ENCODE measurements around the gene ZNF821. TPM values are rescaled to one million over a fixed set of nuclear protein-coding genes. Genes with fewer than 3 reads are reported as not detected.
"Not testable (repeated sequence)": the region's sequence is repeated elsewhere in the genome, so short reads cannot be mapped to it uniquely, and the experiment has no call there.

ZNF821 gene
- total and polyA plus RNA-seq, 4 experiments from 2014 or later = 8.0 to 10.4 (median 9.7) TPM

- Histone ChIP-seq H3K36me3 (ENCODE audit: insufficient read depth, low read length) (peaks cover 23% of the 10 kb centered on the region), H3K9me3 (ENCODE audit: control insufficient read depth in 1 of 2, low read length in 2 of 2) (no peaks in the 10 kb centered on the region), H3K27me3 (ENCODE audit: insufficient read depth, low read length) (no peaks in the 10 kb centered on the region), H3K27ac (ENCODE audit: low read depth, low read length) (no peak overlapping the region), H3K4me3 (ENCODE audit: low read length in 2 of 2) (no peak overlapping the region), H3K4me1 (ENCODE audit: insufficient read depth, low read length) (no peaks in the 10 kb centered on the region)
- H3K9me3 Mint-ChIP-seq = no peaks in the 10 kb centered on the region
- peak overlapping the region in 2 of 7 donors; percentile 55 to 60 for H3K27ac Mint-ChIP-seq
- H3K4me1 Mint-ChIP-seq = peaks cover 4 to 21% (median 6%) of the 10 kb centered on the region in 4 donors
- intact Hi-C loops (cut with micrococcal nuclease) = no loop called here
- DNase-seq = no peak
- H3K36me3 Mint-ChIP-seq = peaks cover 28 to 58% of the 10 kb centered on the region in 2 donors
- H3K27me3 Mint-ChIP-seq = no peaks in the 10 kb centered on the region
- H3K4me3 Mint-ChIP-seq = no peak overlapping the region
- CTCF ChIA-PET (ENCODE audit: partially characterized antibody) = interaction anchor here (1.1 to 2.2 kb wide), 2 partner anchors 14 to 93 kb away, joined by 3 to 11 read pairs; no protein-coding TSS in a partner anchor
- POLR2A ChIA-PET (ENCODE audit: partially characterized antibody) = no interaction called here
Observed at GRCh38 chr16:71867939-71868338, 16.0 kb downstream of the ZNF821 start.

- DNase-seq; H3K27me3 Mint-ChIP-seq; H3K27me3 ChIP-seq (ENCODE audit: insufficient read depth, low read length); H3K9me3 ChIP-seq (ENCODE audit: control insufficient read depth in 1 of 2, low read length in 2 of 2); H3K27ac Mint-ChIP-seq; H3K9me3 Mint-ChIP-seq; POLR2A ChIA-PET (ENCODE audit: partially characterized antibody); H3K4me3 Mint-ChIP-seq; H3K27ac ChIP-seq (ENCODE audit: low read depth, low read length); H3K4me1 ChIP-seq (ENCODE audit: insufficient read depth, low read length); intact Hi-C loops (cut with micrococcal nuclease); H3K4me3 ChIP-seq (ENCODE audit: low read length in 2 of 2): not testable (repeated sequence)
- Mint-ChIP-seq H3K36me3 (peaks cover 28 to 62% of the 10 kb centered on the region in 2 donors), H3K4me1 (peaks cover 0 to 18% (median 5%) of the 10 kb centered on the region in 4 donors)
- peaks cover 23% of the 10 kb centered on the region for H3K36me3 ChIP-seq (ENCODE audit: insufficient read depth, low read length)
- CTCF ChIA-PET (ENCODE audit: partially characterized antibody) = interaction anchor here (0.6 to 2.2 kb wide), 4 partner anchors 15 to 95 kb away, joined by 3 to 11 read pairs (median 3); no protein-coding TSS in a partner anchor
Observed at GRCh38 chr16:71867175-71867574, 16.8 kb downstream of the ZNF821 start.

GRCh38 chr16:71865173-71865863 is 18.7 kb downstream of the ZNF821 start:
- H3K9me3 ChIP-seq (ENCODE audit: control insufficient read depth in 1 of 2, low read length in 2 of 2) = no peaks in the 10 kb centered on the region
- no peak overlapping the region for H3K4me3 ChIP-seq (ENCODE audit: low read length in 2 of 2)
- H3K36me3 ChIP-seq (ENCODE audit: insufficient read depth, low read length) = peaks cover 30% of the 10 kb centered on the region
- POLR2A ChIA-PET (ENCODE audit: partially characterized antibody) = interaction anchor here (1.2 kb wide), 1 partner anchor 17 kb away, joined by 3 read pairs; no protein-coding TSS in a partner anchor
- H3K36me3 Mint-ChIP-seq = peaks cover 38 to 72% of the 10 kb centered on the region in 2 donors
- no peaks in the 10 kb centered on the region for H3K27me3 ChIP-seq (ENCODE audit: insufficient read depth, low read length)
- CTCF ChIA-PET (ENCODE audit: partially characterized antibody) = interaction anchor here (1.0 kb wide), 1 partner anchor 17 kb away, joined by 4 read pairs; no protein-coding TSS in a partner anchor
- no peak overlapping the region for H3K27ac ChIP-seq (ENCODE audit: low read depth, low read length)
- intact Hi-C loops (cut with micrococcal nuclease) = no loop called here
- H3K4me1 ChIP-seq (ENCODE audit: insufficient read depth, low read length) = no peaks in the 10 kb centered on the region
- H3K27me3 Mint-ChIP-seq = no peaks in the 10 kb centered on the region
- peaks cover 0 to 20% (median 5%) of the 10 kb centered on the region in 4 donors for H3K4me1 Mint-ChIP-seq
- H3K9me3 Mint-ChIP-seq = no peaks in the 10 kb centered on the region
- no peak for DNase-seq
- peak overlapping the region in 5 of 7 donors; percentile 14 to 65 (median 43) for H3K27ac Mint-ChIP-seq
- no peak overlapping the region for H3K4me3 Mint-ChIP-seq

- intact Hi-C loops (cut with micrococcal nuclease) = no loop called here
- peaks cover 35 to 70% of the 10 kb centered on the region in 2 donors for H3K36me3 Mint-ChIP-seq
Observed at GRCh38 chr16:71863995-71864394, 20.0 kb downstream of the ZNF821 start.

GRCh38 chr16:71859762-71860521 is 24.0 kb downstream of the ZNF821 start:
- no peaks in the 10 kb centered on the region for H3K27me3 ChIP-seq (ENCODE audit: insufficient read depth, low read length)
- H3K27ac ChIP-seq (ENCODE audit: low read depth, low read length) = no peak overlapping the region
- Mint-ChIP-seq H3K4me3 (no peak overlapping the region), H3K27ac (peak overlapping the region in 1 of 7 donors; percentile 11), H3K9me3 (no peaks in the 10 kb centered on the region), H3K4me1 (peaks cover 16 to 30% (median 25%) of the 10 kb centered on the region in 4 donors), H3K27me3 (no peaks in the 10 kb centered on the region), H3K36me3 (peaks cover 33 to 68% of the 10 kb centered on the region in 2 donors)
- peaks cover 31% of the 10 kb centered on the region for H3K36me3 ChIP-seq (ENCODE audit: insufficient read depth, low read length)
- ChIA-PET POLR2A (ENCODE audit: partially characterized antibody) (interaction anchor here (2.7 kb wide), 1 partner anchor 23 kb away, joined by 10 read pairs; the partner anchor contains the start of gene ZNF821), CTCF (ENCODE audit: partially characterized antibody) (interaction anchor here (2.5 kb wide), 1 partner anchor 22 kb away, joined by 14 read pairs; no protein-coding TSS in a partner anchor)
- intact Hi-C loops (cut with micrococcal nuclease) = no loop called here
- DNase-seq = no peak
- peaks cover 22% of the 10 kb centered on the region for H3K4me1 ChIP-seq (ENCODE audit: insufficient read depth, low read length)
- H3K4me3 ChIP-seq (ENCODE audit: low read length in 2 of 2) = no peak overlapping the region
- H3K9me3 ChIP-seq (ENCODE audit: control insufficient read depth in 1 of 2, low read length in 2 of 2) = no peaks in the 10 kb centered on the region

More at GRCh38 chr16:71863995-71864394, 20.0 kb downstream of the ZNF821 start:
- DNase-seq = no peak
- peak overlapping the region in 1 of 7 donors; percentile 29 for H3K27ac Mint-ChIP-seq
- H3K9me3 Mint-ChIP-seq = no peaks in the 10 kb centered on the region
- H3K4me3 Mint-ChIP-seq = no peak overlapping the region
- H3K4me3 ChIP-seq (ENCODE audit: low read length in 2 of 2) = no peak overlapping the region
- no peak overlapping the region for H3K27ac ChIP-seq (ENCODE audit: low read depth, low read length)
- H3K4me1 Mint-ChIP-seq = peaks cover 0 to 17% (median 3%) of the 10 kb centered on the region in 4 donors
- no peaks in the 10 kb centered on the region for H3K27me3 ChIP-seq (ENCODE audit: insufficient read depth, low read length)
- no peaks in the 10 kb centered on the region for H3K4me1 ChIP-seq (ENCODE audit: insufficient read depth, low read length)
- H3K36me3 ChIP-seq (ENCODE audit: insufficient read depth, low read length) = peaks cover 33% of the 10 kb centered on the region
- no peaks in the 10 kb centered on the region for H3K9me3 ChIP-seq (ENCODE audit: control insufficient read depth in 1 of 2, low read length in 2 of 2)
- CTCF ChIA-PET (ENCODE audit: partially characterized antibody) = interaction anchor here (2.8 kb wide), 1 partner anchor 18 kb away, joined by 16 read pairs; no protein-coding TSS in a partner anchor
- POLR2A ChIA-PET (ENCODE audit: partially characterized antibody) = no interaction called here
- H3K27me3 Mint-ChIP-seq = no peaks in the 10 kb centered on the region

GRCh38 chr16:71855937-71856662 is 27.9 kb downstream of the ZNF821 start:
- no peaks in the 10 kb centered on the region for H3K9me3 ChIP-seq (ENCODE audit: control insufficient read depth in 1 of 2, low read length in 2 of 2)
- peak in 3 of 5 donors; percentile 15 to 19 (median 16) for DNase-seq

More at GRCh38 chr16:71855937-71856662, 27.9 kb downstream of the ZNF821 start:
- peak overlapping the region in 4 of 8 donors; percentile 15 to 65 (median 31) for H3K4me3 Mint-ChIP-seq
- H3K36me3 ChIP-seq (ENCODE audit: insufficient read depth, low read length) = peaks cover 18% of the 10 kb centered on the region
- no peaks in the 10 kb centered on the region for H3K27me3 Mint-ChIP-seq
- H3K27ac Mint-ChIP-seq = peak overlapping the region; percentile 33 to 90 (median 61)
- H3K27me3 ChIP-seq (ENCODE audit: insufficient read depth, low read length) = no peaks in the 10 kb centered on the region
- H3K9me3 Mint-ChIP-seq = no peaks in the 10 kb centered on the region
- intact Hi-C loops (cut with micrococcal nuclease) = no loop called here
- H3K4me3 ChIP-seq (ENCODE audit: low read length in 2 of 2) = no peak overlapping the region
- CTCF ChIA-PET (ENCODE audit: partially characterized antibody) = interaction anchor here (0.6 kb wide), 1 partner anchor 250 kb away, joined by 4 read pairs; no protein-coding TSS in a partner anchor
- H3K4me1 Mint-ChIP-seq = peaks cover 36 to 64% (median 48%) of the 10 kb centered on the region in 4 donors
- peaks cover 51% of the 10 kb centered on the region for H3K4me1 ChIP-seq (ENCODE audit: insufficient read depth, low read length)
- peak overlapping the region; percentile 6 for H3K27ac ChIP-seq (ENCODE audit: low read depth, low read length)
- POLR2A ChIA-PET (ENCODE audit: partially characterized antibody) = interaction anchor here (0.9 to 1.4 kb wide), 4 partner anchors 10 to 48 kb away, joined by 3 to 4 read pairs (median 4); partner anchors contain the start of gene AP1G1
- H3K36me3 Mint-ChIP-seq = peaks cover 16 to 72% of the 10 kb centered on the region in 2 donors

Measured in CD4-positive, alpha-beta memory T cell (primary cell).